HepG2 (cell line): ENCODE results near the gene VWA7. TPM values are rescaled to one million over a fixed set of nuclear protein-coding genes. Genes with fewer than 3 reads are reported as not detected.

Source experiments
- ASH2L ChIP-seq: fragments of 300-600, 200-600 bp; sonication (generic); IDR thresholded peaks from 2 replicates; pipeline ENCODE4 v1.7.0; 2017; ENCODE audit warnings: low read depth, mild to moderate bottlenecking, moderate library complexity, mixed read lengths, low read length; ENCODE audit not compliant: insufficient read length
- ATF1 ChIP-seq: IDR thresholded peaks from 2 replicates; pipeline ENCODE4 v1.6.1; 2016; ENCODE audit warnings: mild to moderate bottlenecking, control low read depth
- CBX1 ChIP-seq: IDR thresholded peaks from one replicate; pipeline ENCODE4 v1.6.1; 2016; ENCODE audit warnings: antibody characterized with exemption, low read depth
- CCDC6 ChIP-seq: sonication (generic); formaldehyde crosslinking; IDR thresholded peaks from 2 replicates; pipeline ENCODE4 v1.8.1; 2022; ENCODE audit warnings: mild to moderate bottlenecking, missing genetic modification reagents, moderate library complexity
- HNRNPLL ChIP-seq: fragments of 200-400 bp; formaldehyde crosslinking; IDR thresholded peaks from 2 replicates; pipeline ENCODE4 v1.6.1; 2017; ENCODE audit warnings: mild to moderate bottlenecking, low read depth, low read length; ENCODE audit not compliant: poor library complexity, severe bottlenecking
- PCBP1 ChIP-seq: fragments of 200-400 bp; formaldehyde crosslinking; IDR thresholded peaks from 2 replicates; pipeline ENCODE4 v1.6.1; 2017; ENCODE audit warnings: mild to moderate bottlenecking, low read depth, low read length, borderline replicate concordance
- RAD21 ChIP-seq: fragments of 450-650 bp; formaldehyde crosslinking; IDR thresholded peaks from 2 replicates; pipeline ENCODE4 v1.5.0; 2020; ENCODE audit warnings: mild to moderate bottlenecking
- REXO4 ChIP-seq: sonication (generic); formaldehyde crosslinking; IDR thresholded peaks from 2 replicates; pipeline ENCODE4 v1.8.0; 2022; ENCODE audit warnings: missing genetic modification reagents, mild to moderate bottlenecking, borderline replicate concordance
- SALL2 ChIP-seq: sonication (generic); formaldehyde crosslinking; IDR thresholded peaks from 2 replicates; pipeline ENCODE4 v1.8.1; 2023; ENCODE audit warnings: mild to moderate bottlenecking, missing genetic modification reagents, inconsistent platforms
- SAP130 ChIP-seq: IDR thresholded peaks from 2 replicates; pipeline ENCODE4 v1.6.1; 2016; ENCODE audit warnings: low read depth
- TEF ChIP-seq: sonication (generic); formaldehyde crosslinking; IDR thresholded peaks from 2 replicates; pipeline ENCODE4 v1.5.0; 2020; ENCODE audit warnings: missing genetic modification reagents
- ZNF280D ChIP-seq: sonication (generic); formaldehyde crosslinking; IDR thresholded peaks from 2 replicates; pipeline ENCODE4 v1.5.1; 2020; ENCODE audit warnings: mild to moderate bottlenecking, missing genetic modification reagents
- ZNF616 ChIP-seq: sonication (generic); formaldehyde crosslinking; IDR thresholded peaks from 2 replicates; pipeline ENCODE4 v1.5.0; 2020; ENCODE audit warnings: low read depth, mild to moderate bottlenecking, missing genetic modification reagents
- ZNF749 ChIP-seq: sonication (generic); formaldehyde crosslinking; IDR thresholded peaks from 2 replicates; pipeline ENCODE4 v1.8.0; 2022; ENCODE audit warnings: mild to moderate bottlenecking, missing genetic modification reagents, moderate library complexity, borderline replicate concordance
- ZNF766 ChIP-seq: sonication (generic); formaldehyde crosslinking; IDR thresholded peaks from 2 replicates; pipeline ENCODE4 v1.5.0; 2020; ENCODE audit warnings: missing genetic modification reagents, borderline replicate concordance
- polyA plus RNA-seq, 8 experiments: library from polyadenylated mRNA; depleted of rRNA in 3 of 8; stranded (reverse) in 7 of 8; unstranded in 1 of 8; fragments of >200 nt; fragmentation: Illumina TruSeq in 4 of 8; extraction: Trizol in 4 of 8; gene quantifications; 2 replicates each; pipeline versions ENCODE4 v1.2.1 to v1.2.3, GENCODE V29; 2011 to 2016; ENCODE audit warnings: low read depth in 4 of 8, missing spikeins in 1 of 8, mixed read lengths in 1 of 8; ENCODE audit not compliant: insufficient read depth in 1 of 8
- total RNA-seq, 5 experiments: library from RNA; depleted of rRNA; stranded (reverse); fragments of >200 nt; fragmentation: Illumina TruSeq; extraction: Trizol; gene quantifications; 2 replicates each; pipeline ENCODE4 v1.2.3, GENCODE V29; 2016; ENCODE audit warnings: low read depth in 1 of 5
- TF ChIP-seq, protein P1 (sequence below): sonication (generic); formaldehyde crosslinking; IDR thresholded peaks from 2 replicates; pipeline ENCODE4 v1.5.0; 2020; ENCODE audit warnings: missing genetic modification reagents, mild to moderate bottlenecking, borderline replicate concordance
- TF ChIP-seq, protein P2 (sequence below): IDR thresholded peaks from 2 replicates; pipeline ENCODE4 v1.6.1; 2018; ENCODE audit warnings: missing genetic modification reagents
- TF ChIP-seq, protein P3 (sequence below): sonication (generic); formaldehyde crosslinking; IDR thresholded peaks from 2 replicates; pipeline ENCODE4 v1.8.0; 2022; ENCODE audit warnings: missing genetic modification reagents, low read depth, mild to moderate bottlenecking, borderline replicate concordance
- TF ChIP-seq, protein P4 (sequence below): sonication (generic); formaldehyde crosslinking; IDR thresholded peaks from 2 replicates; pipeline ENCODE4 v1.4.0; 2020; ENCODE audit warnings: missing genetic modification reagents, borderline replicate concordance

VWA7 gene
- total and polyA plus RNA-seq, 2 of the 13 experiments (the other 11 are each of a cell fraction or from before 2014, with no cell fraction given): 0.86 to 3.3 TPM

GRCh38 chr6:31769684-31770371, 7.3 kb downstream of the VWA7 start (continued):
- TF ChIP-seq, protein P1, sequence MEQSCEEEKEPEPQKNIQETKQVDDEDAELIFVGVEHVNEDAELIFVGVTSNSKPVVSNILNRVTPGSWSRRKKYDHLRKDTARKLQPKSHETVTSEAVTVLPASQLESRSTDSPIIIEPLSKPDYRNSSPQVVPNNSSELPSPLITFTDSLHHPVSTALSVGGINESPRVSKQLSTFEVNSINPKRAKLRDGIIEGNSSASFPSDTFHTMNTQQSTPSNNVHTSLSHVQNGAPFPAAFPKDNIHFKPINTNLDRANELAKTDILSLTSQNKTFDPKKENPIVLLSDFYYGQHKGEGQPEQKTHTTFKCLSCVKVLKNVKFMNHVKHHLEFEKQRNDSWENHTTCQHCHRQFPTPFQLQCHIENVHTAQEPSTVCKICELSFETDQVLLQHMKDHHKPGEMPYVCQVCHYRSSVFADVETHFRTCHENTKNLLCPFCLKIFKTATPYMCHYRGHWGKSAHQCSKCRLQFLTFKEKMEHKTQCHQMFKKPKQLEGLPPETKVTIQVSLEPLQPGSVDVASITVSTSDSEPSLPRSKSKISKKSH (CRISPR knock-in tag): peak; percentile 84; the same call in 1 of the 2 replicates
- TF ChIP-seq REXO4 (CRISPR knock-in tag) (no peak), ZNF616 (CRISPR knock-in tag) (no peak), PCBP1 (no peak), SALL2 (CRISPR knock-in tag) (no peak), RAD21 (CRISPR knock-in tag) (peak; percentile 96), ZNF280D (no peak), ZNF766 (CRISPR knock-in tag) (no peak), SAP130 (CRISPR knock-in tag) (peak; percentile 76), HNRNPLL (no peak), CBX1 (peak; percentile 58), ZNF749 (CRISPR knock-in tag) (no peak), CCDC6 (CRISPR knock-in tag) (no peak), ASH2L (no peak), ATF1 (CRISPR knock-in tag) (no peak), TEF (CRISPR knock-in tag) (no peak)
- TF ChIP-seq, protein P2, sequence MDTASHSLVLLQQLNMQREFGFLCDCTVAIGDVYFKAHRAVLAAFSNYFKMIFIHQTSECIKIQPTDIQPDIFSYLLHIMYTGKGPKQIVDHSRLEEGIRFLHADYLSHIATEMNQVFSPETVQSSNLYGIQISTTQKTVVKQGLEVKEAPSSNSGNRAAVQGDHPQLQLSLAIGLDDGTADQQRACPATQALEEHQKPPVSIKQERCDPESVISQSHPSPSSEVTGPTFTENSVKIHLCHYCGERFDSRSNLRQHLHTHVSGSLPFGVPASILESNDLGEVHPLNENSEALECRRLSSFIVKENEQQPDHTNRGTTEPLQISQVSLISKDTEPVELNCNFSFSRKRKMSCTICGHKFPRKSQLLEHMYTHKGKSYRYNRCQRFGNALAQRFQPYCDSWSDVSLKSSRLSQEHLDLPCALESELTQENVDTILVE (CRISPR knock-in tag): peak; percentile 61; the same call in 1 of the 2 replicates
- TF ChIP-seq, protein P3, sequence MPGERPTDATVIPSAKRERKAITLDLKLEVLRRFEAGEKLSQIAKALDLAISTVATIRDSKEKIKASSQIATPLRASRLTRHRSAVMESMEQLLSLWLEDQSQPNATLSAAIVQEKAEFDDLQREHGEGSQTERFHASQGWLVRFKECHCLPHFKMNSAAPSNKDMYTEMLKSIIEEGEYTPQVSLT (CRISPR knock-in tag): no peak
- TF ChIP-seq, protein P4, sequence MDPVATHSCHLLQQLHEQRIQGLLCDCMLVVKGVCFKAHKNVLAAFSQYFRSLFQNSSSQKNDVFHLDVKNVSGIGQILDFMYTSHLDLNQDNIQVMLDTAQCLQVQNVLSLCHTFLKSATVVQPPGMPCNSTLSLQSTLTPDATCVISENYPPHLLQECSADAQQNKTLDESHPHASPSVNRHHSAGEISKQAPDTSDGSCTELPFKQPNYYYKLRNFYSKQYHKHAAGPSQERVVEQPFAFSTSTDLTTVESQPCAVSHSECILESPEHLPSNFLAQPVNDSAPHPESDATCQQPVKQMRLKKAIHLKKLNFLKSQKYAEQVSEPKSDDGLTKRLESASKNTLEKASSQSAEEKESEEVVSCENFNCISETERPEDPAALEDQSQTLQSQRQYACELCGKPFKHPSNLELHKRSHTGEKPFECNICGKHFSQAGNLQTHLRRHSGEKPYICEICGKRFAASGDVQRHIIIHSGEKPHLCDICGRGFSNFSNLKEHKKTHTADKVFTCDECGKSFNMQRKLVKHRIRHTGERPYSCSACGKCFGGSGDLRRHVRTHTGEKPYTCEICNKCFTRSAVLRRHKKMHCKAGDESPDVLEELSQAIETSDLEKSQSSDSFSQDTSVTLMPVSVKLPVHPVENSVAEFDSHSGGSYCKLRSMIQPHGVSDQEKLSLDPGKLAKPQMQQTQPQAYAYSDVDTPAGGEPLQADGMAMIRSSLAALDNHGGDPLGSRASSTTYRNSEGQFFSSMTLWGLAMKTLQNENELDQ (CRISPR knock-in tag): no peak
